SJCRH30 (cell line): ENCODE data around the gene ICAM2. TPM values are rescaled to one million over a fixed set of nuclear protein-coding genes. Genes with fewer than 3 reads are reported as not detected.

Experiments
- DNase-seq, 2 experiments: peaks; one replicate each; pipeline ENCODE4 v3.0.0-alpha.2; 2015 to 2020
- H3K27ac ChIP-seq: fragments of 250-450 bp; sonication (Bioruptor Pico); 2 replicates; pipeline ENCODE4 v1.5.1; 2020; ENCODE audit warnings: mild to moderate bottlenecking, moderate library complexity
- H3K27me3 ChIP-seq: fragments of 250-450 bp; sonication (Bioruptor Pico); 2 replicates; pipeline ENCODE4 v1.5.1; 2020; ENCODE audit warnings: mild to moderate bottlenecking, moderate library complexity
- H3K36me3 ChIP-seq: fragments of 250-450 bp; sonication (Bioruptor Pico); 2 replicates; pipeline ENCODE4 v1.5.1; 2020; ENCODE audit warnings: mild to moderate bottlenecking, moderate library complexity
- H3K4me1 ChIP-seq: fragments of 250-450 bp; sonication (Bioruptor Pico); 2 replicates; pipeline ENCODE4 v1.5.1; 2020; ENCODE audit warnings: mild to moderate bottlenecking, moderate library complexity
- H3K4me3 ChIP-seq: fragments of 250-450 bp; sonication (Bioruptor Pico); 2 replicates; pipeline ENCODE4 v1.5.1; 2020; ENCODE audit warnings: mild to moderate bottlenecking, moderate library complexity
- H3K9me3 ChIP-seq: fragments of 250-450 bp; sonication (Bioruptor Pico); replicated peaks from 2 replicates; pipeline ENCODE4 v1.5.1; 2020; ENCODE audit warnings: mild to moderate bottlenecking, moderate library complexity
- total RNA-seq: library from RNA; depleted of rRNA; stranded (reverse); fragments of >200 nt; shearing (Covaris generic); gene quantifications from 2 replicates; pipeline ENCODE4 v1.2.3, GENCODE V29; 2014

The ICAM2 gene
- total RNA-seq, 1 experiment from 2014 or later, result 0.43 TPM

DNA sequence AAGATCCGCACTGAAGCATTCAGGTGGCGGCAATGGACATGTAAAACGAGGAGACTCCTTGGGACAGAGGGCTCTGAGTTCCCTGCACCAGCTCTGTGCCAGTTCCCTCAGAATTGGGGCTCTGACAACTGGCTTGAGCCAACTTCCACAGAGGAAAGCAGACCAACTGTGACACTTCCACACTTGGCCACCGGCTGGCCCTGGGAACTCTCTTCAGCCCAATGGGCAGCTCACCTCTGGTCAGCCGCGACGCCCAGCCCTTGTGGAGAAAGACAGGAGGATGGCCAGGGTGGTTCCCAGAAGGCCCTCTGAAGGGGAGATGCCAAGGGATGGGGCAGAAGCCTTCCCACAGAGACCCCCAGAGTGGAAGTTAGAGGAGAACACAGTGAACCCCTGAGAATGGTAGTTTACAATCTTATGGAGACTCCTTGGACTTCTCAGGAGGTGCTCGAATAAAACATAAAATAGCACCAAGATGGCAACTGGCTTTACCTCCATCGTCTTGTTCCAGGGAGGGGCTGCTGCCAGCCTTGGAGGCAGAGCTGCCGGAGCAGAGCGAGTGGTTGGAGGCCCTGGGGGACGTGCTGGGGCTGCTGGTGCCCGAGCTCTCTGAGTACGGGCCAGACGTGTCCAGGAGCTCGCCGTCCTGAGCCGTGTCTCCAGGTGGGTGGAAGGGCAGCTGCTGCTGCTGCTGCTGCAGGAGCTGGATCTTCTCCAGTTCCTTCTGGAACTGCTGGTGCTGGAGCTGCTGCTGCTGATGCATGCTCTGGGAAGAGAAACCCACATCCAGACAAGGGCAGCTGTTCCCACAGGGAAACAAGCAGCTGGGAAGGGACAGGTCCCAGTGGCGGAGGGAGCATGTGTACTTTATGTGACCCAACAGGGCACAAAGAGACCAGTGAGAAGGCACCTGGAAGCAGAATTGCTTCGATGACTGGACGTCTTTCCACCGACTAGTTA, 35.0 kb upstream of the ICAM2 start:
- H3K4me1 ChIP-seq, result no peaks in the 10 kb centered on the region
- H3K4me3 ChIP-seq, result no peak overlapping the region
- no peaks in the 10 kb centered on the region for H3K27me3 ChIP-seq
- DNase-seq, result peak; percentile 15 to 23
- no peaks in the 10 kb centered on the region; the same call in 1 of the 2 replicates for H3K36me3 ChIP-seq
- no peaks in the 10 kb centered on the region for H3K9me3 ChIP-seq
- no peak overlapping the region for H3K27ac ChIP-seq

DNA sequence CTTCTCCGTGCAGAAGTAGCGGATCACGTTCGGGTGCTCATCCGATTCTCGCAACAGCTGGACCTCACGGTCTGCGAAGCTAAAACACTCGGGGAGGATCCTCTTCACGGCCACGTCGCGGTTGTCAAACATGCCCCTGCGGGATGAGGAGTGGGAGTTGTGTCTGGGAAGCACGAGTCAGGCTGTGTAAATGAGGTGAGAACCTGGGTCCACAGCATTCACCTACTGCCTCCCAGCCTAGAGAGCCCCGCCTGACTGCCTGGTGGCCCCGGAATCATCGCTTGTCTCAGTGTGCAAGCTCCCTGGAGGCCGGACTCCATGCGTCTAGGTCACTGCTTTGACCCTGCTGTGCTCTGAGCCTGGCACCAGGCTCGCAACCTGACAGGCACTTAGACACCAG, 33.9 kb upstream of the ICAM2 start:
- H3K9me3 ChIP-seq, result no peaks in the 10 kb centered on the region
- H3K4me3 ChIP-seq, result no peak overlapping the region
- H3K4me1 ChIP-seq, result no peaks in the 10 kb centered on the region
- no peaks in the 10 kb centered on the region for H3K27me3 ChIP-seq
- DNase-seq, result no peak
- no peaks in the 10 kb centered on the region; the same call in 1 of the 2 replicates for H3K36me3 ChIP-seq
- H3K27ac ChIP-seq, result no peak overlapping the region

DNA sequence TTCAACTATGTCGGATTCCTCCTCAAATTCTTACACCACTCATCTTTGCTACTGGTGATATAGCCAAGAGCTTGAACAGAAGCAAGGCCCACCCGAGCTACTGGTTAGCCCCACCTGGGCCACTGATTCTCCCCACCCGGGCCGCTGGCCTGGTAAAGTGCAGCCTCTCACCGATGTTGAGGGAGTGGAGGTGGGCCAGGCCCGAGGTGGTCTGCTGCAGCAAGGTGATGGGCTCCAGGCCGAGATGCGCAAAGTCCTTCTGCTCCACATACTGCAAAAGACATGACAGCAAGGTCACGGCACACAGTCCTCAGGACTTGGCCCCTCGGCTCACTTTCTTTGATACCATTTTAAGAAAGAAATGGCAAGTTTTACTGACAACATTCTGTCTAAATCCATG, 32.7 kb upstream of the ICAM2 start:
- no peak overlapping the region for H3K4me3 ChIP-seq
- no peaks in the 10 kb centered on the region for H3K27me3 ChIP-seq
- no peaks in the 10 kb centered on the region for H3K4me1 ChIP-seq
- H3K9me3 ChIP-seq, result no peaks in the 10 kb centered on the region
- no peak overlapping the region for H3K27ac ChIP-seq
- no peaks in the 10 kb centered on the region; the same call in 1 of the 2 replicates for H3K36me3 ChIP-seq
- no peak for DNase-seq

DNA sequence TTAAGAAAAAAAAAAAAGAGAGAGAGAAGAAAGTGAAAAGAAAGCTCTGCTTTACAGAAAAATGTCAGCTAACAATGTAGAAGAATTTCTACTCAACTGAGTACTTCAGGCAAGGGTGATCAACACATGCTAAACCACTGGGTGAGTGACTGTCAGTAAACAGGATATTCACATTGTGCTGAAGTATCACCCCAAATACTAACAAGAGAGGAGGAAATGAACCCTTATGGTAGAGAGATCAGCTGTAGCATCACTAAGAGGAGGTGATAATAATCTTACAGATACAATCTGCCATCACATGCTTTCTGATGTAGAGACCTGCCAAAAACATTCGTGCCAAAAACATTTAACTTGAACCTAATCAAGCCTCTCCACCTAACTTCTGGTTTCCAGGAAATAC, 30.7 kb upstream of the ICAM2 start:
- no peak overlapping the region for H3K27ac ChIP-seq
- no peaks in the 10 kb centered on the region for H3K9me3 ChIP-seq
- no peaks in the 10 kb centered on the region; the same call in 1 of the 2 replicates for H3K36me3 ChIP-seq
- DNase-seq, result no peak
- no peaks in the 10 kb centered on the region for H3K4me1 ChIP-seq
- no peaks in the 10 kb centered on the region for H3K27me3 ChIP-seq
- no peak overlapping the region for H3K4me3 ChIP-seq

DNA sequence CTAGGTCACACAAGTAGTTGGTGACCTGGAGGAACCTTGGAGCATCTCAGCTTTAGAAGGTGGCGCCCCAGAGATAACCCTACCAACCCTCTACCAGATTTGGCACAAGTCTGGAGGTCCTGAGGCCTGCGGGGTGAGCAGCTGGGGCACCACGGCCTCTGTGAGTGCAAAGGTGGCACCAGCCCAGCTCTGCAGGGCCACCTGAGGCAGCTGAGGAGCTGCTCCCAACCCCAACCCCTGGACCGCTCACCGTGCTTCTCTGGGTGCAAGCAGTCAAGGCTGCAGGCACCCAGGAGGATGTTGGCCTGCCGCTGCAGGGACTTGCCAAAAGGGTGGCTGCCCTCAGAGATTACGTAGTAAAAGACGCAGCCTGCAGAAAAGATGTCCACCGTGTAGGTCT, 28.4 kb upstream of the ICAM2 start:
- DNase-seq, result no peak
- Histone ChIP-seq H3K27ac (no peak overlapping the region), H3K27me3 (no peaks in the 10 kb centered on the region), H3K4me1 (no peaks in the 10 kb centered on the region), H3K4me3 (no peak overlapping the region), H3K36me3 (no peaks in the 10 kb centered on the region; the same call in 1 of the 2 replicates), H3K9me3 (no peaks in the 10 kb centered on the region)

DNA sequence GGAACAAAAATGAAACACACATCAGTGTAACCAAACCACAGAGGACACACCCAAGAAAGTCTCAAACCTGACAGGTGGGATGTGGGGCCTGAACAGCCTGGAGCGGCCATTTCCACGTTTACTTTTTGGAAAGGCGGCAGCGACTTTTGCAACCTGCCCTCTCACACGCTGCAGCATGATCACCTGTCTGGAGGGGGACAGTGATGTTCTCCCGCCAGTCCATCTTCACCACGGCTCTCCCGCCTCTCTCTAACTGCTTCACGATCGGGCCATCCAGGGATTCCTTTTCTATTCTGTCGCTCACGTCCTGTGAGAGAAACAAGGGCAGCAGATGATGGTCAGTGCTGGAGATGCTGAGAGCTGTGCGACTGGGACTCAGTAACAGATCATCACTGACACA, 24.7 kb upstream of the ICAM2 start:
- no peak for DNase-seq
- Histone ChIP-seq H3K27me3 (no peaks in the 10 kb centered on the region), H3K4me1 (no peaks in the 10 kb centered on the region), H3K36me3 (no peaks in the 10 kb centered on the region), H3K9me3 (no peaks in the 10 kb centered on the region), H3K4me3 (no peak overlapping the region), H3K27ac (no peak overlapping the region)

DNA sequence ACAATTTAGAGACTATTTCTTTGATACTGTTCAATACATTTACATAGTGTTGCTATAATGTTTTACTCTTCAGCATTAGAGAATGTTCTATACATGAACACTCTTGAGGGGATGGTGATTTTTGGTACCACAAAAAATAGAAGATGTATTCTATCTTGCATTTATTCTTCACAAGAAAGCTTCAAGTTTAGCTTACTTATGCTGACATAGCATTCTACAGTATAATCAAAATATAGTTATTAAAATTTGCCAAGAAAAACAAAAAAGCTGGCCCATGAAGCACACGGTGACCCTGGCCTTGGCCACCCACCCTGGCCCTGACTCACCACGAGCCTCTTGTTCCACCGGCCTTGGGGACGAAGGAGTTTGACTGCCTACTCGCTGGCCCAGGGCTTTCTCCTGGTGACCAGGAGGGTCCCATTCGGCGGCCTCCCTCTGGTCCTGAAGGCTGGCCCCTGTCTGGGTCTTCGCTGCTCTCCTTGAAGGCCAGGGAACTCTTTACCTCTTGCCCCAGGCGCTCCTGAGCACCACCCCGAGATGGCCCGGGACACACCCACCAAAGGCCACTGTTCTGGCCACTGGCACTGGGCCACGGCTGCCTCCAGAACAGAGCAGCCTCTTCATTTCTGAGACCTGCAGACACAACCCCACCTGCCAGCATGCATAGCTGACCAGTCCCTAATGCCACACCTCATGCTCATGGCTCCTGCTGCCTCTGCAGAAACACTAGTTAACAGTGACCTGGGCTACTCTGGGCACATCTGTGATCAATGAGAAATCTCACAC, 22.5 kb upstream of the ICAM2 start:
- no peaks in the 10 kb centered on the region for H3K27me3 ChIP-seq
- no peaks in the 10 kb centered on the region for H3K36me3 ChIP-seq
- H3K9me3 ChIP-seq, result no peaks in the 10 kb centered on the region
- H3K27ac ChIP-seq, result no peak overlapping the region
- H3K4me1 ChIP-seq, result 0 out of 2 replicates have a peak, but pooled peaks cover 2% of the 10 kb centered on the region
- DNase-seq, result no peak
- no peak overlapping the region for H3K4me3 ChIP-seq

DNA sequence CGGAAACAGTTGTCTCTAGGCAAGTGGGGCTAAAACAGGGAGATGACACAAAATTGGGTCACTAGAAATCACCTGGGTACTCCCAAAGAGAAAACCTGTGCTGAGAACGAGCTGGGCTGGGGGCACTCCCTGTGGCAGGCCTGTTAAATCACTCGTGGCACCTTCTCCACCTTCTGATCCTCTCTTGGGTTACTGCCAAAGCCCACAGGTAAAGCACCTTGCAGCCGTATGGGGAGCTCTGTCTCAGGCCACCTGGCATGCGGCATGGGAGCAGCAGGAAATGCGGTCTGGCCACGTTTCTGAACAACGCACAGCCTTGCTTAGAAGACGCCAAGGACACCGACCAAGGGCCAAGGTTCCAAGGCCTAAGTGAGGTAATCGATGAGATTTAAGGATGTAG, 21.5 kb upstream of the ICAM2 start:
- no peak overlapping the region for H3K27ac ChIP-seq
- H3K9me3 ChIP-seq, result no peaks in the 10 kb centered on the region
- no peak for DNase-seq
- no peaks in the 10 kb centered on the region for H3K36me3 ChIP-seq
- H3K4me3 ChIP-seq, result no peak overlapping the region
- H3K4me1 ChIP-seq, result 0 out of 2 replicates have a peak, but pooled peaks cover 2% of the 10 kb centered on the region
- H3K27me3 ChIP-seq, result no peaks in the 10 kb centered on the region

DNA sequence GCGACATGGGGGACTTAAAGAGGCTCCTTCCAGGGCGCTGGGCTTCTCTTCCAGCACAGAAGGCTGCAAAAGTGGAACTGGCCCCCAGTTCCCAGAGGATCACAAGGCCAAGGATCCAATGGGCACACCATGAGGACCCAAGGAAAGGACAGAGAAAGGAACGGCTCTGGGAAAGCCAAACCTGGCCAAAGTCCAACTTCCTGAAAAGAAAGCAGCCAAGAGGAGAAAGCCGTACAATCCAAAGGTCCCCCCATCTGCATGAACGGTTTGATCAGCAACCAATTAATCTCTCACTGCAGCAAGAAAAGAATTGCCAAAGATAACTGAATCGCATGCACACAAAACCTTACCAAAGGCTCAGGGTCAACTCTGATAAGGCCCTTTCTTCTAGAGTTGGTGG, 19.8 kb upstream of the ICAM2 start:
- Histone ChIP-seq H3K4me1 (0 out of 2 replicates have a peak, but pooled peaks cover 2% of the 10 kb centered on the region), H3K27ac (no peak overlapping the region), H3K9me3 (no peaks in the 10 kb centered on the region), H3K27me3 (no peaks in the 10 kb centered on the region), H3K4me3 (no peak overlapping the region), H3K36me3 (no peaks in the 10 kb centered on the region)
- DNase-seq, result no peak

DNA sequence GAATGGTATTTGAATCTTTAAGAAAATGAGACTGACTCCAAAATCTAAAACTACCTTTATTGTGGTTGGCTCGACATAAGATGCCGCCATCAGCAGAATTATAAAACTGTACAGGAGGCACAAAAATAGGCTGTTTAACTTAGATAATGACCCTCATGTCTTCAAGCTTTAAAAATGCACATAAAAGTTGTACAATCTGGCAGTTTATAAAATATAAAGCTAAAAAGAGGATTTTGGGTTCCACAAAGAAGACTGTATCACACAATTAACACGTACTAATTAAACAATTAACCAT, 18.6 kb upstream of the ICAM2 start:
- H3K27ac ChIP-seq, result no peak overlapping the region
- H3K4me1 ChIP-seq, result 0 out of 2 replicates have a peak, but pooled peaks cover 2% of the 10 kb centered on the region
- no peak overlapping the region for H3K4me3 ChIP-seq
- no peaks in the 10 kb centered on the region for H3K9me3 ChIP-seq
- no peaks in the 10 kb centered on the region for H3K27me3 ChIP-seq
- no peaks in the 10 kb centered on the region for H3K36me3 ChIP-seq
- DNase-seq, result no peak

DNA sequence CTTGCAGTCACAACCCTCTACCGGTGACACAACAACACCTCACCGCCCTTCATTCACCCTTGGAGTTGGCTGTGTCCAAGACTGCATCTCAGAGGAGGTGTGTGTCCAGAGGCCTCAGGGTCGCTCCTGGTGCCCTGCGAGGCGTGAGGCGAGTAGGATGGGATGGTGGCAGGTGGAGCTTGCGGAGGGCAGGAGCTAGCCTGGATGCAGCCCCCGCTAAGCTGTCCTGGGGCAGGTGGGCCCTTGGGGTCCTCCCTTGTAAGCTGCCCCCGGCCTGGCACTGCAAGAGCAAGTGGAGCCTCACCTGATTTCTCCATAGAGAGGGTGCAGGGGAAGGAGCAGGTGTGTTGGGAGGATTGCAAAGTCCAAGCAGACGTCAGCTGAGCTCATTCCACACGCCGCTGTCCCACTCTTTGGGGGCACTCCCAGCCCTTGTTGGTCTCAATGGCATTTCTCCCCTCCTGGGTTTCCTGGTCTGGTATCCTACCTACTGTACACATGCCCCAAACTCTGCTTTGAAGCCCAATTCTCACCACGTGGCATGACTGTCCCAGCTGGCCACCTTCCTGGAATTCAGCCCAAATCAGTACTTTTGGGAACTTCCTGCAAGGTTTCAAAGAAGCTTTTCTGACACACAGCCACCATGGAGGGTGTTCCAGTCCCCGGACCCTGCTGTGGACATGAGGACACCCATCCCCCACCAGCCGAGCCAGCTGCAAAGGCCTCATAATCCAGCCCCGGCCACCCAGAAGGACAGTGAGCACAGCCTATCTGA, 18.1 kb upstream of the ICAM2 start:
- Histone ChIP-seq H3K4me1 (0 out of 2 replicates have a peak, but pooled peaks cover 2% of the 10 kb centered on the region), H3K27ac (no peak overlapping the region), H3K36me3 (no peaks in the 10 kb centered on the region), H3K4me3 (no peak overlapping the region), H3K9me3 (no peaks in the 10 kb centered on the region), H3K27me3 (no peaks in the 10 kb centered on the region)
- DNase-seq, result no peak

DNA sequence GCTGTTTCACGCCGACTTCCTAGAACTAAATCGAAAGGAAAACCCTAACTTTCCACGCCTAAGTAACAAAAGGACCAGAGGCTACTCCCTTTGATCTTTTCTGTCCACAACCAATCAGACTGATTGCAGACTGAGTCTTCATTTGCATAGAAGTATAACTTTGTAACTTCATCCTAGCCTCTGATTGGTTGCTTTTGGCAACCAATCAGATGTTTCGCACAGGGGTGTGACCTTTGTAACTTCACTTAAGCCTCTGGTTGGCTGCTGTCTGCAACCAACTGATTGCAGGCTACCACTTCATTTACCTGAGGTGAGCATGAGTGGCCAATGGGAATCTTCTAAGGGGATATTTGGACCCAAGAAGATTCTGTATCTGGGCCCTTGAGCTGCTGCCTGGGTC, 17.4 kb upstream of the ICAM2 start:
- DNase-seq, result no peak

DNA sequence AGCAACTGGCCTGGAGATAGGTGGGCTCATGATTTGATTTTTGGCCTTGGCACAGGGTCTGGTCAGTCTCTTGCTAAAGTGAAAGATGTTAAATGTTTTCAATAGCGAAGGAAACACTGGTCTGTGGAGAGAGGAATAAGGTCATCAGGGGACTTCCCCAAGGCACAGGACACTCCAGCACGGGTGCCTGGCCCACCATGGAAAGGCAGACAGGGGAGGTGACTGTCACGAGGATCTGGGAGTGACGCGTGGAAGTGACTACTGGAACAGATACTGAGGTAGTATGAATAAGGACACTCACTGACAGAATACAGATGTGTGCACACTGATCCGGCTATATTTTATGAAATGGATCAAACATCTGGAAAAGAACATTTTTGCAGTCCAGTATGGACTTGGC, 16.7 kb upstream of the ICAM2 start:
- H3K4me1 ChIP-seq, result 0 out of 2 replicates have a peak, but pooled peaks cover 2% of the 10 kb centered on the region
- no peak overlapping the region for H3K27ac ChIP-seq
- DNase-seq, result no peak
- no peaks in the 10 kb centered on the region for H3K9me3 ChIP-seq
- no peaks in the 10 kb centered on the region for H3K27me3 ChIP-seq
- no peaks in the 10 kb centered on the region for H3K36me3 ChIP-seq
- no peak overlapping the region for H3K4me3 ChIP-seq

More for the DNA sequence above, 17.4 kb upstream of the ICAM2 start:
- Histone ChIP-seq H3K9me3 (no peaks in the 10 kb centered on the region), H3K4me3 (no peak overlapping the region), H3K36me3 (no peaks in the 10 kb centered on the region), H3K4me1 (0 out of 2 replicates have a peak, but pooled peaks cover 2% of the 10 kb centered on the region), H3K27me3 (no peaks in the 10 kb centered on the region), H3K27ac (no peak overlapping the region)

DNA sequence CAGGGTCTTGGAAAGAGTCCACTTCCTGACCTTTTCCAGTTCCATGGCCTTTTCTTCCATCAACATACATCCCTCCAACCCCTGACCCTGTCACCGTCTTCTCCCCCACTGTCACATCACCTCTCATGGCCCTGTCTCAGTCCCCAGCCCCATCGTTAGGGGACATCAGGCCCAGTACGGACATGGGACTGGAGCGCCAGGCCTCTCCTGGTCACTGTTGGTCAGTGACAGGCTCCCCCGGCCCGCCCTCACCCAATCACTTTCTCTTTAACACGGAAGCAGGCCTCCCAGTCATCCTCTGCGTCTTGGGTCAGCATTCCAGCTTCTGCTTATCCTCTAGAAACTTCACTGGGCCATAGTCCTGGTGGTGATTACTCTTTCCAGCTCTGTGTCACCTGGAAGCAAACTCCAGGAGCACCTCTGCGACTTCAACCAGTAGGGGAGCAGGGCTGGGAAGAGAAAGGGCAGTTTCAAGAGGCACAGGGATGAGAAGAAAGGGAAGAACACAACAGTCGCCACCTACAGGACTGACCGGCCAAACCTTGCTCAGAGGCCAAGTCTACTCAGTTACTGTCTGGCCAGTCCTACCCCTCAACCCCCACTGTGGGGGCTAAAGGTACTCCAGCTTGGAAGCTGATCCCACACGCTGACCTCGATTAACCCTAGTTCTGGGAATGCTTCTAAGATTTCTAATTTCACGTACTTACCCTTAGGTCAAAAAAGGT, 15.9 kb upstream of the ICAM2 start:
- H3K27me3 ChIP-seq, result no peaks in the 10 kb centered on the region
- no peak for DNase-seq
- H3K27ac ChIP-seq, result no peak overlapping the region
- 0 out of 2 replicates have a peak, but pooled peaks cover 2% of the 10 kb centered on the region for H3K4me1 ChIP-seq
- no peaks in the 10 kb centered on the region for H3K36me3 ChIP-seq
- H3K9me3 ChIP-seq, result no peaks in the 10 kb centered on the region
- H3K4me3 ChIP-seq, result no peak overlapping the region
